NCI-H446 treated with DMSO at 0.1 percent for 48 hours (cell line): ENCODE data around the gene CRMP1.

ENCODE experiments used
- DNase-seq: peaks from one replicate; lab custom pipeline; 2025; lab: John Stamatoyannopoulos, UW

The CRMP1 gene

GRCh38 chr4:5888222-5889001, 4.5 kb downstream of the CRMP1 start:
- DNase-seq, result no peak

GRCh38 chr4:5887361-5888221, 5.3 kb downstream of the CRMP1 start:
- no peak for DNase-seq

GRCh38 chr4:5887011-5887360, 5.9 kb downstream of the CRMP1 start:
- DNase-seq, result no peak

DNA sequence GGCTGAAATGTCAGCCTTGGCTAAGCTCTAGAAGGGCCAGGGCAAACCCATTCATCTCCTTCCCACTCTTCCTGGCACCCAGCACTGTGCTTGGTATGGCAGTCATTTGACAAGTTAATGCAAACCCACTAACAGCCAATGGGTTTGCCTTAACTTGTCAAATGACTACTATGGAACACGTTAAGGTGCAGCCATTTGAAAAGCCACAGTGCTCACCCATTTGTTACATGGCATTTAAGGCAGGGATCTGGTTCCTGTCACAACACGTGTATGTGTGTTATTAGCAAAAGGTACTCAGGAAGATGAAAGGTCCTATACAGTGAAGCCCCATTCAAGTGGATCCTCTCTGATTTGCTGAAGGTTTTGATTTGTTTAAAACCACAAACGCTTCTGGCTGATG, 7.2 kb downstream of the CRMP1 start:
- DNase-seq, result no peak

DNA sequence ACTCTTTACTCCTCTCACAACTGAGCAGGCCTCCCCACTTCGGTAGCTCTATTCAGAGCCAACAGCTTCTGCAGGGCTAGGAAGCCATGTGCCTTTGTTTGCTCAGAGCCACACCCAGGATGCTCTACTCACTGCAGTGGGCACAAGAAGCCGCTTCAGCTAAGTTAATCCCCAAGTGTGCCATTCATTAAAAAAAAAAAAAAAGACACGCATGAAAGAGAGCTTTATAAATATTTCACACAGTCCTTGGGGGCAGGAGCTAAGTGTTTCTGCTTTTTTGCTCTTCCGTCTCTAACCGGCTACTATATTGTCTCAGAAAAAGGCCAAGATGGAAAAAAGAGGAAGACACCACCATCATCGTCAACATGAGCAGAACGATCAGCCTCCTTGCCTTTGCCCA, 8.1 kb downstream of the CRMP1 start:
- DNase-seq, result no peak

DNA sequence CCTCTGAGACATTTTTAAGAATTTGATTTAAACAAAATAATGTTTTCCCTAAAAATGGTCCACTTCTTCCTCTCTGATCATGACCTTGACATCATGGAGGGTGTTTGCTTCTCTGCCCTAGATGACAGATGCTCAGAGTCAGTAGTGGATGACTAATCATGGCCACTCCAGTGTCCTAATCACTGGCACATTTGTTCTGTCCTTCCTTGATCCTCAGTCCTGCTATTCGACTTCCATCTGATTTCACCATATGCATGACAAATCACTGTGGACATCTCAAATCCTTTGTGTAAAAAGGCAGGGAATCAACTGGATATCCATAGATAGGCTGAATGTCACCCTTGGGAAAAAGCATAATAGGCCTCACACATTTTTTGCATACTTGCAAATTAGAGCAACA, 9.0 kb downstream of the CRMP1 start:
- no peak for DNase-seq

DNA sequence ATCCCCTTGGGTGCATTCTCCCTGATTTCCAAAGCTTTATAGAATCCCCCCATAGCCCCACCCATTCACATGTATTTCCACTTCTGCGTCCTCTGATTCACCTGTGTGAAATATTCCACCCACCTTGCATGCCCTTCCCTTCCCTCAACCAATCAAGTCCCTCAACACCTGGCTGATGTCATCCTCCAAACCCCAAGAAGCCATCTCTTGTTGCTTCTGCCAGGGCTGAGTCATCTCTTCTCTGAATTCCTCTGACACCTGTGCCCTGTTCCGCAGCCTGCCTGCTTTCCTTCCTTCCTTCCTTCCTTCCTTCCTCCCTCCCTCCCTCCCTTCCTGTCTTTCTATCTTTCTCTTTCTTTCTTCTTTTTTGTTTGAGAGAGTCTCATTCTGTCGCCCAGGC, 9.9 kb downstream of the CRMP1 start:
- DNase-seq, result no peak

GRCh38 chr4:5881340-5881739, 11.5 kb downstream of the CRMP1 start:
- no peak for DNase-seq

GRCh38 chr4:5878359-5878758, 14.5 kb downstream of the CRMP1 start:
- no peak for DNase-seq

DNA sequence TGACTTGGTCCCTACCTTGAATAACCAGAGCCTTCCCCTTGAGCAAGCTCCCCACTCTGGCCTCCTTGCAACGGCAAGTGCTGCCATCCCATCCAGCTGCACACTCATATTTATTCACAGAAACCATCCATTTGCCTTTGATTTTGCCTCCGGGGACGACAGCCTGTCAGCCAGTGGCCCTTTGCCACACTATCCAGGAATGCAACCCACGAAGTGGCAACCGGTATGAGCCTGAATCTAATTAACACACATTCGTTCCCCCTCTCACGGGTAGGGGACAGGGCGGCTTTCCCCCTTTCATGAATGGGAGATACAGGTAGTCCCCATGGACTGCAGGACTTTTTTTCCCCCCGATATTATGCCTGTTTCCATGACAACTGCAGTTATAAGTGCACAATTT, 15.5 kb downstream of the CRMP1 start:
- DNase-seq, result no peak

DNA sequence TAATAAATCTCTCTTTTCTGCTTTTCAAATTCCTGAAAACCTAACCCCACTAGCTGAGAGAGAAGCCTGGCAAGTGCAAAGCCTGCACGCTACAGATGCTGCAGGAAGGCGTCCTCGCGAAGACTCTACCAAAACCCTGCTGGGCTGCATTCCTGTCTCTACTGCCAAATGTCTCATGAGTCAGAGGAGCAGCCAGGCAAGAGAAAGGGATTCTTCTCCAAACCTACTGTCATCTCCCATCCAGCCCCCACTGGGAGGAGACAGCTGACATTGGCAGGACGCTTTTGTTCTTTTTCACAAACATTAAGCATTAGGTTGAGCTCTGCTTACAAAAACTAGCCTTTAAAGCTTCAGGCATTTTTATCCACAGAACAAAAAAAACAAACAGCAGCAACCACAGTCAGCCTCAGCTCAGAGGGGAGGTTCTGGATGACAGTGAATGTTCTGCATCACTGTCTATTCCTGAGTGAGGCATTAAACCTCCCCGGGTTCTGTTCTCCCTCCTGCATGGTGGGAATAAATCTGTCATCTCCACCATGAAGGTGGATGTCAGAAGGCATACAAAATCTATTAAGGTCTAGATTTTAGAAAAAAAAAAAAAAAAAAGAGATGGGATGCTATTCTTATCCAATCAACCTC, 18.0 kb downstream of the CRMP1 start:
- DNase-seq, result peak; percentile 62

GRCh38 chr4:5870701-5871100, 22.2 kb downstream of the CRMP1 start:
- no peak for DNase-seq

DNA sequence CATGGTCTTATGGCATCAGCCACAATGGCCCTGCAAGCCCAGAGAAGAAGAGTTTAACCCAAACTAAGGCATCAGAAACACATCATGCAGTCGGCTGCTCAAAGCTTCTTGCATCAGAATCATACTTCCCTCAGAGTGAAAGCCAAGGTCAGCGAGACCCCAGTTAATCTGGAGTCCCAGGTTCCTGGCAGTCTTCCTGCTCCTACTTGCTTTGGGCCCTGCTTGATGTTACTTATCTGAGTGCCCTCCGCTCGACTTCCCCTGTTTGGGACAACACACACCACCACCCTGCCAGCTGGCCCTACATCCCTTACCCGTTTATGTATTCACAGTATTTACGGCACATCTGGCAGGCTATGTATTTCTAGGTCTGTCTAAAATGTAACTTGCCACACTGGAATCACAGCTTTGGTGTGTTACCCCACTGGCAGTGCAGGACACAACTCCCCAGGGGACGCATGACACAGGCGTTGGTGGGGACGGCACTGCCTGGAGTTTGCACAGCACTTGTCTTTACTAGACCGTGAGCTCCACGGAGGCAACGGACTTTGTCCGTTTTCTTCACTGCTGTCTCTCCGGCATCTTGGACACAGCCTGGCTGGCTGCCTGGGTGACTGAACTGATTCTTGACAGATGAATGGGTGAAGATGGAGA, 22.8 kb downstream of the CRMP1 start:
- no peak for DNase-seq

DNA sequence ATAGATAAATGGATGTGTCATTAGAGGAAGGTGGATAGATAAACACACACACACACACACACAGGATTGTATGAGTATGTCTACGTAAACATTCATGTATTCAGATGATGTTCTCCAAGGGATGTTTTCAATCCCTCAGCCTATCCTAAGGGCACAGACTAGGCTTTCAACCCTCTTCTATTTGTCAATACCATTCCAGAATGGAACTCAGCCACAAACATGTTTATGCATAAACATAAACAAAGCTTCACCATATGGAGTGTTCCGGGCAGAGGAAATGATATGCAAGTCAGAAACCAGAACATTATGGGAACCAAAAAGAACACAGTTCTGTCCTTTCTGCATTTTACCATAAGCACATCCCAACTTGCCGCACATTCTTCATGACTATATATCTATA, 25.0 kb downstream of the CRMP1 start:
- no peak for DNase-seq

- DNase-seq, result no peak
These were observed 25.8 kb downstream of the CRMP1 start for GRCh38 chr4:5866841-5867813.

DNA sequence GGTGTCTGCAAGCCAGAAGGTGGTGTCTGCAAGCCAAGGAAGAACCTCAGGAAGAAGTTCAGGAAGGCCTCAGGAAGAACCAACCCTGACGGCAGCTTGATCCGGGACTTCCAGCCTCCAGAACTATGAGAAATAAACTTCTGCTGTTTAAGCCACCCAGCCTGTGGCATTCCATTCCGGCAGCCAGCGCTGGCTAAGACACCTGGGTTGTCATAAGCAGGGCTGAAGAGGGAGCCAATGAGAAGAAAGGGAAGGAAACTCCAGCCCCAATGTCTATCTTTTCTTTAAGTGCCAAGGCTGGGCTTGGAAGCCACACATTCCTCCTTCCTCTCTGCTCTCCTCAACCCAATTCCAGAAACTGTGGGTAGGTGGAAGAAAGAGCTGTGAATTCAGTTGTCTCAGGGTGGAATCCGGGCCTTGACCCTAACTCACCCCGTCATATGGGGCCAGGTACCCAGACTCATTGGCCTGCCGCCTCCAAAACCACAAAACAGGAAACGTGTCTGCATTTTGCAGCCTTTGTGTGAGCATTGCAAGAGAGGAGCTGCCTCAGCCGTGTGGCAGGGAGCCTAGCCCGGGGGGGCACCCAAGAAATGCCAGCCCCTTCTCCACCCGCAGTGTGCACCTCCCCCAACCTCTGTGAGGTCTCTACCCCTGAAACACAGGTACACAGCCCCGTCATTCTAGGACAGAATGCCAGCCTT, 26.8 kb downstream of the CRMP1 start:
- DNase-seq, result no peak

- DNase-seq, result peak; percentile 7
These were observed 29.3 kb downstream of the CRMP1 start for GRCh38 chr4:5863461-5864113.

DNA sequence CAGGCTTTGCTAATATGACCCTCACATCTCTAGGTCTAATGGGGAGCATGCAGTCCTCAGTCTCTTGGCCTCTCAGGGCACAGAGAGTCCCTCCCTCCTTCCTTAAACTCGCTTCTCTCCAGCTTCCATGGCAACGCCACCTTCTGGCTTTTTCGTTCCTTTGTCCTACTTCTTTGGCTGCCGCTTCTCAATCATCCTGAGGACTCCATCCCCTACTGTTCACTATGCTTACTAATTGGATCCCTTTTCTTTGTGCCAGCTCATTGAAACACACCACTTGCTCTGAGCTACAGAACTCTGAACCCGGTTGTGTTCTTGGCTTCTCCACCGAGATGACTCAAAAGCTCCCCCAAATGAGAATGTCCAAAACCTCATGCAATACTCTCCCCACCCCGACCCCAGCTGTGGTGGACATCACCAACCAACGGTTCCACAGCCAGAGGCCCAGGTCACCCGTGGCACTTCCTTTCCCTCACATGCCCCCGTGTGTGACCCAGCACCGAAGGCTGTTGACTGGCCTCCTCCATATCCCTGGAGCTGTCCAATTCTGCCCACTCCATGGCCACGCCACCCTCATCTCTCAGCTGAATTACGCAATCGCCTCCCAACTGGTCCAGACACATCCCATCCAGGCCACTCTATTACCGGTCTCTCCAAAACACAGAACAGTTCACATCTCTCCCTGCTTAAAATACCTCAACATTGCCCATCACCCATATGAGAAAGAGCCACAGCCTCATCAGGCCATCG, 34.7 kb downstream of the CRMP1 start:
- no peak for DNase-seq

DNA sequence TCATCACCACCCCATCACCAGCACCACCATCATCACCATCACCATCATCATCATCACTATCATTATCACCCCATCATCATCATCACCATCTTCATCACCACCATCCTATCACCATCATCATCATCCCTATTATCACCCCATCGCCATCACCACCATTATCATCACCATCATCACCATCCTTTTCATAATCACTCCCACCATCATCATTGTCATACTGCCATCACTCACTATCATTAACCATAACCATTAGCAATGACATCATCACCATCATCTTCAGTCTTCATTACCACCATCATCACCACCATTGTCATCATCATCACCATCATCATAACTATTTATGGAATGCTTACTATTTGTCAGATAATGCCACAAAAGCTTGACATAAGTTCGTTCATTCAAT, 35.7 kb downstream of the CRMP1 start:
- no peak for DNase-seq
